Measurements from ENCODE around the gene NECAB3.
"Not testable (repeated sequence)": the region's sequence is repeated elsewhere in the genome, so short reads cannot be mapped to it uniquely, and the experiment has no call there.

NECAB3 gene

GRCh38 chr20:33674294-33675135 is at the start of gene NECAB3:
NECAB3 (minus strand) TSS chr20:33674428; CDS start chr20:33674352, 76 bp downstream.
- DNase-seq = peak; percentile 60 to 74

- DNase-seq = no peak
These were observed 47.3 kb upstream of the NECAB3 start for GRCh38 chr20:33721391-33722140.

GRCh38 chr20:33719989-33720709 is 45.9 kb upstream of the NECAB3 start, which contains the start of gene PXMP4:
PXMP4 (minus strand) TSS chr20:33720310; CDS start chr20:33720207, 103 bp downstream.
- DNase-seq = peak; percentile 95 to 97

GRCh38 chr20:33719277-33719988 is 45.2 kb upstream of the NECAB3 start:
- DNase-seq = no peak

GRCh38 chr20:33716498-33716897 is 42.3 kb upstream of the NECAB3 start:
- no peak for DNase-seq

GRCh38 chr20:33713865-33714367 is 39.7 kb upstream of the NECAB3 start:
- no peak for DNase-seq

GRCh38 chr20:33711446-33711738 is 37.2 kb upstream of the NECAB3 start:
- no peak for DNase-seq

- no peak for DNase-seq
These were observed 36.6 kb upstream of the NECAB3 start for GRCh38 chr20:33710681-33711445.

GRCh38 chr20:33709905-33710541 is 35.8 kb upstream of the NECAB3 start:
- DNase-seq = no peak

GRCh38 chr20:33709398-33709797 is 35.2 kb upstream of the NECAB3 start:
- no peak for DNase-seq

- no peak for DNase-seq
These were observed 33.4 kb upstream of the NECAB3 start for GRCh38 chr20:33707668-33708067.

GRCh38 chr20:33704197-33704924 is 30.1 kb upstream of the NECAB3 start:
- DNase-seq = no peak

- no peak for DNase-seq
These were observed 29.4 kb upstream of the NECAB3 start for GRCh38 chr20:33703498-33704137.

GRCh38 chr20:33702861-33703260 is 28.6 kb upstream of the NECAB3 start:
- no peak for DNase-seq

- no peak for DNase-seq
These were observed 27.6 kb upstream of the NECAB3 start for GRCh38 chr20:33701629-33702450.

- DNase-seq = not testable (repeated sequence)
These were observed 26.6 kb upstream of the NECAB3 start for GRCh38 chr20:33700696-33701441.

GRCh38 chr20:33698966-33699365 is 24.7 kb upstream of the NECAB3 start:
- not testable (repeated sequence) for DNase-seq

GRCh38 chr20:33697129-33697528 is 22.9 kb upstream of the NECAB3 start:
- no peak for DNase-seq
